ENCODE data around the gene IL1RN.

- no peak for TF ChIP-seq POLR2A (IDR thresholded peaks at IDR 0.05)
- no peak for TF ChIP-seq CTCF (IDR thresholded peaks at IDR 0.05)
Measured at GRCh38 chr2:113120861-113121260, 6.5 kb upstream of the IL1RN start.

Measured in uterus (tissue), 2 donors.